ENCODE measurements around the gene TTLL11. TPM values are rescaled to one million over a fixed set of nuclear protein-coding genes. Genes with fewer than 3 reads are reported as not detected.

Gene TTLL11
- total and polyA plus RNA-seq, 2 of the 8 experiments (the other 6 are each of a cell fraction or from before 2014, with no cell fraction given) = 0.56 to 0.80 TPM

- Histone ChIP-seq H3K4ac (replicated peaks; ENCODE audit: insufficient read length, low read depth, low read length) (no peak overlapping the region), H2BK12ac (ENCODE audit: low read depth, low read length) (no peak overlapping the region), H3K4me1 (replicated peaks in 1 of 4; ENCODE audit: control insufficient read depth in 3 of 4, insufficient read depth in 4 of 4, low read length in 3 of 4) (no peaks in the 10 kb centered on the region), H3K79me1 (ENCODE audit: low read depth, low read length) (no peaks in the 10 kb centered on the region), H3K23me2 (ENCODE audit: low read depth, low read length) (no peaks in the 10 kb centered on the region), H4K20me1 (replicated peaks in 1 of 2; ENCODE audit: control insufficient read depth in 1 of 2, insufficient read depth in 2 of 2, low read length in 2 of 2) (no peaks in the 10 kb centered on the region), H2AK5ac (ENCODE audit: low read depth, low read length) (no peak overlapping the region), H3K4me2 (ENCODE audit: insufficient read depth in 1 of 2, low read depth in 2 of 2, low read length in 2 of 2) (no peak overlapping the region), H3K56ac (replicated peaks; ENCODE audit: insufficient read length, low read depth, low read length) (no peak overlapping the region), H3K27ac (ENCODE audit: low read depth, low read length) (no peak overlapping the region), H3K36me3 (ENCODE audit: control insufficient read depth in 2 of 4, insufficient read depth in 4 of 4, low read length in 3 of 4) (no peaks in the 10 kb centered on the region), H3K9me3 (ENCODE audit: insufficient read depth in 2 of 2, low read depth in 1 of 2, low read length in 1 of 2) (no peaks in the 10 kb centered on the region), H3K14ac (ENCODE audit: insufficient read length) (no peak overlapping the region), H3K9ac (replicated peaks in 1 of 4; ENCODE audit: extremely low read depth in 1 of 4, low read depth in 3 of 4, low read length in 3 of 4) (no peak overlapping the region), H3K27me3 (replicated peaks in 1 of 4; ENCODE audit: control insufficient read depth in 3 of 4, extremely low read depth in 1 of 4, insufficient read depth in 3 of 4, low read length in 3 of 4) (no peaks in the 10 kb centered on the region; a peak in 1 of 7 replicates), H3K4me3 (ENCODE audit: extremely low read depth in 1 of 4, insufficient read depth in 2 of 4, low read depth in 3 of 4, low read length in 4 of 4) (no peak overlapping the region), H3K79me2 (ENCODE audit: control insufficient read depth in 1 of 2, insufficient read depth in 2 of 2, low read length in 2 of 2) (no peaks in the 10 kb centered on the region), H2BK120ac (replicated peaks; ENCODE audit: low read depth, low read length) (no peak overlapping the region), H2BK5ac (ENCODE audit: low read depth, low read length) (no peak overlapping the region), H4K5ac (ENCODE audit: insufficient read length, low read depth, low read length) (no peak overlapping the region), H3K18ac (ENCODE audit: extremely low read depth, low read length) (no peak overlapping the region), H4K8ac (ENCODE audit: extremely low read depth, insufficient read depth, low read length) (no peak overlapping the region), H2BK20ac (ENCODE audit: low read length) (no peak overlapping the region), H3K23ac (ENCODE audit: insufficient read length) (no peak overlapping the region), H4K91ac (replicated peaks; ENCODE audit: insufficient read length, low read length) (no peak overlapping the region), H2BK15ac (ENCODE audit: low read length) (no peak overlapping the region), H2AFZ (ENCODE audit: low read length) (no peak overlapping the region)
- DNase-seq (ENCODE audit: low read depth in 1 of 2, low spot score in 2 of 2) (no peak), FAIRE-seq (no peak)
- WGBS, 2 experiments (ENCODE audit: extremely low coverage in 1 of 2, insufficient coverage in 1 of 2, insufficient read length in 1 of 2, insufficient replicate concordance in 2 of 2, low coverage in 1 of 2, low lambda C conversion rate in 2 of 2, missing lambda C conversion rate in 1 of 2) = 83% methylated on average over 8 of the region's 8 CpGs; no CpG with 5 or more reads in 1 of the 2 experiments
- ChIA-PET POLR2A (ENCODE audit: partially characterized antibody) (no interaction called here), CTCF (ENCODE audit: partially characterized antibody) (interaction anchor here (0.9 to 1.0 kb wide), 2 partner anchors 12 to 118 kb away, joined by 3 to 4 read pairs; no protein-coding TSS in a partner anchor)
- TF ChIP-seq ATF3 (IDR thresholded peaks at IDR 0.05; ENCODE audit: insufficient read depth, low read depth, low read length) = no peak
- TF ChIP-seq FOSL1 (IDR thresholded peaks at IDR 0.05; ENCODE audit: insufficient read depth, low read depth, low read length) = no peak
- TF ChIP-seq, protein P1, sequence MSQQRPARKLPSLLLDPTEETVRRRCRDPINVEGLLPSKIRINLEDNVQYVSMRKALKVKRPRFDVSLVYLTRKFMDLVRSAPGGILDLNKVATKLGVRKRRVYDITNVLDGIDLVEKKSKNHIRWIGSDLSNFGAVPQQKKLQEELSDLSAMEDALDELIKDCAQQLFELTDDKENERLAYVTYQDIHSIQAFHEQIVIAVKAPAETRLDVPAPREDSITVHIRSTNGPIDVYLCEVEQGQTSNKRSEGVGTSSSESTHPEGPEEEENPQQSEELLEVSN (IDR thresholded peaks at IDR 0.05) = no peak
- TF ChIP-seq JUN (IDR thresholded peaks at IDR 0.05; ENCODE audit: low read depth, low read length) = no peak
- no peak for TF ChIP-seq POU5F1 (IDR thresholded peaks at IDR 0.05; ENCODE audit: low read depth, low read length)
- no peak for TF ChIP-seq TAF1 (IDR thresholded peaks at IDR 0.05; ENCODE audit: low read depth, low read length)
- no peak for TF ChIP-seq RNF2 (IDR thresholded peaks at IDR 0.05; ENCODE audit: borderline replicate concordance, low read depth, low read length, missing control alignments, poor library complexity, severe bottlenecking)
- TF ChIP-seq RBBP5 (IDR thresholded peaks at IDR 0.05; ENCODE audit: borderline replicate concordance, low read depth, low read length) = no peak
- TF ChIP-seq EGR1 (IDR thresholded peaks at IDR 0.05; ENCODE audit: borderline replicate concordance, low read depth, low read length) = no peak
- TF ChIP-seq HDAC2 (IDR thresholded peaks at IDR 0.05; ENCODE audit: borderline replicate concordance in 1 of 2, low read depth in 2 of 2, low read length in 2 of 2) = no peak
- TF ChIP-seq NANOG (IDR thresholded peaks at IDR 0.05; ENCODE audit: insufficient read depth, low read depth, low read length, poor library complexity, severe bottlenecking) = no peak
These were observed 221.6 kb downstream of the TTLL11 start for GRCh38 chr9:121871431-121872025.

Measured in H1 (cell line).